ENCODE data around the gene AQP2.

The AQP2 gene

DNA sequence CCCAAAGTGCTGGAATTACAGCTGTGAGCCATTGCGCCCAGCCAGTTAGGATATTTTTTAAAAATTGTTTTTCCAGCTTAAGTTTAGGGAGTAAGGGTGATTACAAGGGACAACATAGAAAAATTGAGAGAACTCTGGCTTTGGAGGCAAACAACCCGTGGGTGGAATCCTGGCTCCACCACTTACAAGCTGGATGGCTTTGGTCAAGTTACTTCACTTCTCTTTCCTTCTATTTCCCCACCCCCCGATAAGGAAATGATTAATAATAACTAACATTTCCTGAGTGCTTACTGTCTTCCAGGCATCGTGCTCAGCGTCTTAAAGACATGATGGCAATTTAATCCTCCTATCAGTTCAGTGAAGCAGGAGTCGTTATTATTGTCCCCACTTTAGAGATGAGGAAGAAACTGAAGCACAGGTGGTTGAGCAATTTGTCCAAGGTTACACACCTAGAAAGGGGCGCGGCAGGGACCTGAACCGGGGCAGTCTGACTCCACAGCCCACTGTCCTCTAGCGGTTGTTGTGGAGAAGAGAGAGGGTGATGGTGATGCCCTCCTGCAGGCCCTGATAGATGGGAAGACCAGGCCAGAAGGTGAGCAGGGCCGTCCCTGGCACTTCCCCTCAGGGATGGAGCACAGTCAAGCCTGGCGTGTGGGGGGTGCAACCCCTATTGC, 30.2 kb upstream of the AQP2 start:
- no peak for DNase-seq (ENCODE audit: low read depth in 2 of 2, low spot score in 1 of 2)

DNA sequence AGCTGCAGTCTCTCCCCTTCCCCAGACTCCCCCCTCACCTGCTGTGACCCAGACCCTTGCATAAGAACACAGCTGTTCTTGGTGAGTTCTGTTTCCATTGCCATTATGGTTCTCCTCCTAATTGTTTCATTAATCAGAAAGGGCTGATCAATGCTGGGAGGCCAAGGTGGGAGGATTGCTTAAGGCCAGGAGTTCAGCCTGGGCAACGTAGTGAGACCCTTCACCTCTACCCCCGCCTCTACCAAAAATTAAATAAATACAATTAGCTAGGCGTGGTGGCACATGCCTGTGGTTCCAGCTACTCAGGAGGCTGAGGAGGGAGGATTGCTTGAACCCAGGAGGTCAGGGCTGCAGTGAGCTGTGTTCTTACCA, 29.6 kb upstream of the AQP2 start:
- no peak for DNase-seq (ENCODE audit: low read depth in 2 of 2, low spot score in 1 of 2)

DNA sequence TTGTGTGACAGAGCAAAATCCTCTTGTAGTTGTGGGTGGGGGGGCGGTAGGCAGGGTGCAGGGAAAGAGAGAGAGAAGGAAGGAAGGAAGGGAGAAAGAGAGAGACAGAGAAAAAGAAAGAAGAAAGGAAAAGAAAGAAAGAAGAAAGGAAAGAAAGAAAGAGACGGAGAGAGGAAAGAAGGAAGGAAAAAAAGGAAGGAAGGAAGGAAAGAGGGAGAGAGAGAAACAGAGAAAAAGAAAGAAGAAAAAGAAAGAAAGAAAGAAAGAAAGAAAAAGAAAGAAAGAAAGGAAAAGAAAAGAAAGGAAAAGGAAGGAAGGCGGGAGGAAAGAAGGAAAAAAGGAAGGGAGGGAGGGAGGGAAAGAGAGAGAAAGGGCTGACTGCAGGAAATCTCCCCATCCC, 29.2 kb upstream of the AQP2 start:
- no peak for DNase-seq (ENCODE audit: low read depth in 2 of 2, low spot score in 1 of 2)

DNA sequence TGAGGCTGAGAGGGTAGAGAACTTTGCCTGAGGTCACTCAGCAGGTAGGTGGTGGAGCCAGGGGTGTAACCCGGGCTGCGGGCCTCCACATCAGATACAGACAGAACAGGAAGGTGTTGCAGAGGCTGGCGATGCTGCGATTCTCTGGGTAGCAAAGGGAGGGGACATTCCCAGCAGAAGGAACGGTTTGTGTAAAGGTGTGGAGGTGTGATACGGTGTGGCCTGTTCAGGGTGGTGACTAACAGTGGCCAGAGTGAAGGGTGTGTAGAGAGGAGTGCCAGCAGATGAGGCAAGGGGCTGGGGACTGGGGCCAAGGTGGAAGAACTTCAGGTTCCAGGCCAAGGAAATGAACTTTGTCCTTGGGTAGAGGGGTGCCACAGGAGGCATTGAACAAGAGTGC, 28.6 kb upstream of the AQP2 start:
- DNase-seq (ENCODE audit: low read depth in 2 of 2, low spot score in 1 of 2) = no peak

DNA sequence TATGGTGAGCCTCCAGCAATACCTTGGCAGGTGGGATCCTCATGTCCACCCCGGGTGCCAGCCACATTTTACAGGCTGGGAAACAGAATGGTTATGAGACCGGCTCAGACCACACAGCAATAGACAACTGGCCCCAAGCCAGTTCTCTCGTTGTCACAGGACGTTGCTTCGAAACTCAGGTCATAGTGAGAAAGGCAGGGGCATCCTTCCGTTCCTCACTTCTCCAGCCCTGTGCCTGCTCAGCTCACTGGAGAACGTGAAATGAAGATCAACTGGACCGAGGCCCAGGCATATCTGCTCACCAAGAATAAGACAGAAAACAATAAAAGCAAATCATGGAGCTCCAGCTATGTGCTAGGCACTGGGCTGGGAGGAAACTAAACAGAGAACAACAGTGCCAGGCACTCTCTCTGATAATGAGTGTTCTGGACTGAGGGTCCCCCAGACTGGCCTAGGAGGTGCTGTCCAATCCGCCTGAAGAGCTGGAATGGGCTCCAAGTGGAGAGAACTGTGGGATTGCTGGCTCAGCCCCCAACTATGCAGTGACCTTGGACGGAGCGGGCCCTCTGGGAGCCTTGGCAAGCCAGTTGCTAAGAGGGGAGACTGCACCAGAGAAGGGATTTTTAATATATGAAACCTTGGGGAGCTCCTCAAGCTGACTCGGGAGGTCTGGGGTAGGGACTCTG, 28.0 kb upstream of the AQP2 start:
- no peak for DNase-seq (ENCODE audit: low read depth in 2 of 2, low spot score in 1 of 2)

DNA sequence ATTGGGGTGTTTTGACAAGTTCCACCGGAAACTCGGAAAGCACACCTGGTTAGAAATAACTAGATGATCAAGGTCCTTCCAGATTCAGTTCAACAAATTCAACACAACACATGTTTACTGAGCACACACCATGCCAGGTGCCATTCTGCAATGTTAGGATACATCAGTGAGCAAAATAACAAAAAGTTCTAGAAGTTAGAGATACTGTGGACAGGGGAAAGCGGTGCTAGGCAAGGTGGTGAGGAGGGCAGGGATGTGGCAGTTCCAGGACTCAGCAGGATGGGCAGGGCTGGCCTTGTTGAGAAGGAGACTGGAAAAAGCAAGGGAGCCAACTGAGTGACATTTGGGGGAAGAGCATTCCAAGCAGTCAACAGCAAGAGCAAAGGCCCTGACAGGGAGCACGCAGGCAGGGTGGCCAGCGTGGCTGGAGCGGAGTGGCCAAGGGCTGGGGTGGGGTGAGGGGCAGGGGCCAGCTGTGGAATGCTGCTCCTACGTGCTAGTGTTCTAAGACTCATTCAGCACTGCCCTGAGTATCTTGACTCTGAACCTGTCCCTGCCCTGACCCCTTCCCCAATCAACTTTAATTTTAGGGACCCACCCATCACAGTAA, 27.4 kb upstream of the AQP2 start:
- no peak for DNase-seq (ENCODE audit: low read depth in 2 of 2, low spot score in 1 of 2)

DNA sequence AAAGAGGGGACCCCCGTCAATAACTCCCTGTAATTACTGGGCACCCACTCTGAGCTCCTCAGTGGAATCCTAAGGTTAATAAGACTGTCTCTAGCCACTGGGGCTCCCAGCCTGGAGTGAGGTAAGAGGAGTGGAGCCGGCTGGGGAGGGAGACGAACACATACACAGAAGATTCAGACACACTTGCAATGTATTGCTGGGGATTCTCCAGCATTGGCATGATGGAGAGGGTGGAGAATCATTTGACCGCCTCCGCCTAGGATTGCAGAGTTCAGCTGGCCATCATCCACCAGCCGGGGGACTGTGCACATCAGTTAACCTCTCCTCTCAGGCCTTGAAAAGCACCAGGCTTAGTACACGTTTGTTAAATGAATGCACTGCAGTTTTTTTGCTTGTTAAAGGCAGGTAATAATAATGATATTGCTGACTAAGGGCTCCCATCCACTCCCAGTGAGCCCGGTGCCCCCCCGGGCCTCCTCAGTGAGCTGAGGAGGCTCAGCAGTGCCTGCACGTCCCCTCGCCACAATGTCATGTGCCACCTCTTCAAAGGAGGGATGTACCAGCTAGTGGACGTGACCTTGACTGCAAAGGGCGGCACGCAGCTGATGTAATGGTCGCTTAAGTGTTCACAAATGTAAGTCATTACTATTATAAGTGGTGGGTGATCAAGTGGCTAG, 26.5 kb upstream of the AQP2 start:
- DNase-seq (ENCODE audit: low read depth in 2 of 2, low spot score in 1 of 2) = no peak

DNA sequence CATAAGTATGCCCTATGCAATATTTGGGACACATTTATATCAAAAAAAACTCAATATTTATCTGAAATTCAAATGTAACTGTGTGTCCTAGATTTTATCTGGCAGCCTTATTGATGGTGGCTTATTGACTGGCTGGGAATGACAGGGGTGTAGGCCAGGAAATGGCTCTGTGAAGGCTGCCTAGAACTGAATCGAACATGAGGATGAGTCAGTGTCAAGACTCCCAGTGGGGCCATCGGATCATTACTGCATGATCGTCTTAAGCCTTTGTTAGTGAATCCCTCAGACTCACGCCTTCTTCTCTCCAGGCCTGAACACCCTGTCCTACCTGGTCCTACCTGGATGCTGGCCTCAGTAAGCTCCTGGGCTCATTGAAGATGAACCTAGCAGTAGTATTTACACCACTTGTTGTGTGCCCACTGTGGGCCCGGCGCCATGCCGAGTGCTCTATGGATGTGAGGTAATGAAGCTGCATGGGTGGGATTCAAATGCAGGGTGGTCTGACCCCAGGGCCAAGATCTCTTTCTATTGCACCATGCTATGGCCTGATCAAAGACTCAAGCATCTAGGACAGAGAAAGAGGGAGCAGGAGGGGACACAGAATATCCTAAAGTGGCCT, 25.8 kb upstream of the AQP2 start:
- no peak for DNase-seq (ENCODE audit: low read depth in 2 of 2, low spot score in 1 of 2)

DNA sequence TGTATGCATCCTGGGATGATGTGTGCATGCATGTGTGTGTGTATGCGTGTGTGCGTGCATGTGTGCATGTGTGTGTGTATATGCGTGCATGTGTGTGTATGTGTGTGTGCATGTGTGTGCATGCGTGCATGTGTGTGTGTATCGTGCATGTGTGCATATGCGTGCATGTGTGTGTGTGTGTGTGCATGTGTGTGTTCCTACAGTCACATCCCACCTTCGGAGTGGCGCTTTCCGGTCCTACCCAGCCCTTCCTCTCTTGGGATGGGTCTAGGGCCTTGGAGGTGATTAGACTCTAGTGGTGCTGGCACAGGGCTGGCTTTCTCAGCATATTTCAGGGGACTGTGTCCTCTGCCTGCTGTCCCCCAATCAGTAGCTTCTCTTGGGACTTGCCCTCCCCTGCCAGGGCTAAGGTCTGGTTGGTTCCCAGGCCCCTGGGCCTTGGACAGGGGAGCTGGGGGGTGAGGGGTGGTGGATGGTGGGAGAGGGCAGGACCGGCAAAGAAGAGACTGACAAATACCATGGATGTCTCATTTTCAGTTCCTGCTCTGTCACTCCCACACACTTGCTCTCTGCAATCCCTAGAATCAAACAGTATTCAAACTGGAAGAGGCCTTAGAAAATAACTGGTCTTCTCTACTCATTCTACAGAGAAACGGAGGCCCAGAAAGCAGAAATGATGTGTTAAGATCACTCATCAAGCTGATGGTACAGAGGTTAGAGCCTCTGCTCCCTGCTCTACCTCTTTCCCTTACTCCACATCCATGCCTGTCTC, 24.9 kb upstream of the AQP2 start:
- no peak for DNase-seq (ENCODE audit: low read depth in 2 of 2, low spot score in 1 of 2)

DNA sequence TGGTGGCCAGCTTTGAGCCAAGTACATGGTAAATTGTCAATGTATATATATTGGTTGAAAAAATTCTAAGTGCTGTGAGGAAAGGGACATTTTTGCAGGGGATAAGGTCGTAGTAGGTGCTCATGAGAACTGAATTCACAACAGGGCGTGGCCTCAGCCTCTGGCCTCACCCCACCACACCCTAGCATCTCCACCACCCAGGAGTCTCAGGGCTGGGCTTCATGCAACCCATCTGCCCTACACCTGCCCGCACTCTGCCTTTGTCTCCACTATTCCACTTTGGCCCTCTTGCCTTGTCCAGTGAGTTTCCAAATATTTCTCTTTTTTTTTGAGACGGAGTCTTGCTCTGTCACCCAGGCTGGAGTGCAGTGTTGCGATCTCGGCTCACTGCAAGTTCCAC, 22.1 kb upstream of the AQP2 start:
- no peak for DNase-seq (ENCODE audit: low read depth in 2 of 2, low spot score in 1 of 2)

DNA sequence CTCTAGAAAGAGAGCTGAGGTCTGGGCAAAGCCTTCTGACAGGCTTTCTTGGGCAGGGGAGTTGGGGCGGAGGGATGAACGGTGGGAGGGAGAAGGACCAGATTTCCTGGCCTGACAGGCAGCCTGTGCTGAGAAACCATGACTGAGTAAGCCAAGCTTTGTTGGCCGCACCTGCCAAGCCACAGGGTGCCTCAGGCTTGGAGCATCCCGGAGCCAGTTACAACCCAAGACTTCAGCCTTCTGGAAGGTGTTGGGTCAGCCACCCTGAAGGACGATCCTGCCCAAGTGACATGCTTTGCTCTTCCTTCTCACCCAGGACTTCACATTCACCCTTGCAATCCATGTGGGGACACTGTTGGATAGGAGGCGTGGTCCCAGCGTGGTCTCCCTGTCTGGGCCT, 21.0 kb upstream of the AQP2 start:
- no peak for DNase-seq (ENCODE audit: low read depth in 2 of 2, low spot score in 1 of 2)

DNA sequence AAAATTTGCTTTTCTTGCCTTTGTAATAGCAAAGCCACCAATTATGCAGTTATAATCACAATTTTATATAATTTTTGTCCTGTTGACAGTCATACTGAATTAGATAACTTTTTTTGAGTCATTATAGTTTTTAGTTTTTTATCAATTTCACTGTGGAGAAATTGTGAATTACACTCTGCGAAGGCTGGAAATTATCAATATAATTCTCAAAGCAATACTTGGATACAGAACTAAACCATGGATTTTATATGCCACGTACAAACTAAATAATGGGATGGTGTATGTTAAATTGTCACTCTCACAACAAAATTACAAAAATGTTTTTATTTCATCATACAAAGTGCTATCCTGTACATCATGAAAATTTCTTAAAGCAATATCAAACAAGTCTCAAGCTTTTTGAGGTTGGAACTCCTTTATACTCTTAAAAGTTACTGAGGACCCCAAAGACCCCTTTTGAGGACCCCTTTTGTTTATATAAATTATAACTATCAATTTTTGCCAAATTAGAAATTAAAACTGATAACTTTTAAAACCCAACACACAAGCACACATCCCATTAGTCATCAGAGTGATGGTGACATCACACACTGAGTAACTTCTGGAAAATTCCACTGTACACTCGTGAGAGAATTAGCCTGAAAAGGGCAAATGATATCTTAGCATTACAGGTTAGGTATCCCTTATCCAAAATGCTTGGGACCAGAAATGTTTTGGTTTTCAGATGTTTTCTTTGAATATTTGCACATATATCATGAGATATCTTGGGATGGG, 19.8 kb upstream of the AQP2 start:
- DNase-seq (ENCODE audit: low read depth in 2 of 2, low spot score in 1 of 2) = no peak

DNA sequence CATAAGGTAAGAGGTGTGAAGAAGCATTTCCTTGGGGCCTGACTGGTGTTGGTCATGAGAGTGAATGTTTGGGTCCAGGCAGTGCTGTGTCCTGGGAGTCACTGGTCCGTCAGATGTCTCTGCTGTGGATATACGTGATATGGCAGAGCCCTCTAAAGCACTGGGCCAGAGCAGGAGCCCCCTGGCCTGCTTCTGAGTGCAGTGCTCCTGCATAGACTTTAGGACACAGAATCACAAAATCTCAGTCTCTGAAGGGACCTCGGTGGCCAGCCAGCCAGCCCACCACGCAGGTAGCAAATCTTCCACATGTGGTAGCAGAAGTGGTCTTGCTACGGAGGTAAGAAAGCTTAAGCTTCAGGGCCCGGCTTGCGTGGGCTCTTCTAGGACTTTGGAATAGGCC, 18.5 kb upstream of the AQP2 start:
- no peak for DNase-seq (ENCODE audit: low read depth in 2 of 2, low spot score in 1 of 2)

DNA sequence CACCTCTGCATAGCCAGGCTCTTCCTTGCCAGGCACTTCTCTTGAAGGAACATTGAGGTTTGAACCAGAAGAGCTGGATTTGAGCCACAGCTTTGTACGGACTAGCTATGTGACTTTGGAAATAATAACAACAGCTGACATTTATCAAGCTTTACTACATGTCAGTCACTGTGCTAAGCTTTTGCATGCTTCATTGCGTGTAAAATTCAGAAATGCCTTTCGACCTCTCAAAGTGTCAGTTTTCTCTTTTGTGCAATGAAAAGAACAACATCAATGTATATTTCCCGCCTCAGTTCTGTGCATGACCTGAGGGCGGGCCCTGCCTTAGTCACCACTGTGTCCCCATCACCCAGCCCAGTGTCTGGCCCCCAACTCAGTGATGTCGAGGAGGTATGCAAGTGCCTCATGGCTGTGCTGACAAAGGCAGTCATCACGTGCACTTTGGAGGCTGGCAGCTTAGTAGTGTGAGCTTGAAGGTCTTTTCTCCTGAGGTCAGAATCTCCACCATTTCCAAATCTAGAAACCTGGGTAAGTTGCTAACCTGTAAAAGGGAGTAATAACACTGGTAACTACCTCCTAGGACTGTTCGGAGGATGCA, 17.9 kb upstream of the AQP2 start:
- DNase-seq (ENCODE audit: low read depth in 2 of 2, low spot score in 1 of 2) = no peak

DNA sequence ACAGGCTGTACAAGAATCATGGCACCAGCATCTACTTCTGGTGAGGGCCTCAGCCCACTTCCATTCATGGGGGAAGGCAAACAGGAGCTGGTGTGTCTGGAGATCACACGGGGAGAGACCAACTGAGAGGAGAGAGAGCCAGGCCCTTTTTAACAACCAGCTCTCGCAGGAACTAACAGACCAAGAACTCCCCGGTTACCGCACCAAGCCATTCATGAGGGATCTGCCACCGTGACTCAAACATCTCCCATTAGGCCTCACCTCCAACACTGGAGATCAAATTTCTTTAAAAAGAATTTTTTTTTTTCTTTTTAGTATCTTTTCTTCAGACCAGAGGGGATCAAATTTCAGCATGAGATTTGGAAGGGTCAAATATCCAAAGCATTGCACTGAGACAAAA, 16.7 kb upstream of the AQP2 start:
- DNase-seq (ENCODE audit: low read depth in 2 of 2, low spot score in 1 of 2) = no peak

DNA sequence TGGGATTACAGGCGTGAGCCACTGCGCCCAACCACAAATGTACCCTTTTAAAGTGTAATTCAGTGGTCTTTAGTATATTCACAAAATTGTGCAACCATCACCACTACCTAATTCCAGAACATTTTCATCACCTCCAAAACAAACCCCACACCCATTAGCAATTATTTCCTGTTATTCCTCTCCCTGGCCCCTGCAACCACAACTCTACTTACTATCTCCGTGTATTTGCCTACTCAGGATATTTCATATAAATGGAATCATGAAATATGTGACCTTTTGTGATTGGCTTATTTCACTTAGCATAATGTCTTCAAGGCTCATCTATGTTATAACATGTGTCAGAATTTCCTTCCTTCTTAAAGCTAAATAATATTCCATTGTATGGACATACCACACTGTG, 16.0 kb upstream of the AQP2 start:
- DNase-seq (ENCODE audit: low read depth in 2 of 2, low spot score in 1 of 2) = no peak

DNA sequence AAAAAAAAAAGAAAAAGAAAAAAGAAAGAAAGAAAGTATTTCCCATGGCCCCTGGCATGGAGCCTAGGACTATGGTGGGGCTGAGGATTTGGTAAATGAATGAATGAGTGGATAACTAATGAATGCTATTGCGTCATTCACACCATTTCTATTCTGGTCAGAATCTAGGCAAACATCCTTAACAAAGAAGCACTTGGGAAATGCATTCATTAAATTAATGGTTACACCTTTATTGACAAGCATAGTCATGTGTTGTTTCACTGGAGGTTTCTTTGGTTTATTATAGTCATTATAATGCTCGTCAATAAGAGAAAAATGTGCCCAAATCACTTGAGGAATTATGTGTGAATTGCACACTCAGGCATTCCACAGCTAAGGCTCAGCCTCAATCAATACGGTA, 13.6 kb upstream of the AQP2 start:
- DNase-seq (ENCODE audit: low read depth in 2 of 2, low spot score in 1 of 2) = no peak

DNA sequence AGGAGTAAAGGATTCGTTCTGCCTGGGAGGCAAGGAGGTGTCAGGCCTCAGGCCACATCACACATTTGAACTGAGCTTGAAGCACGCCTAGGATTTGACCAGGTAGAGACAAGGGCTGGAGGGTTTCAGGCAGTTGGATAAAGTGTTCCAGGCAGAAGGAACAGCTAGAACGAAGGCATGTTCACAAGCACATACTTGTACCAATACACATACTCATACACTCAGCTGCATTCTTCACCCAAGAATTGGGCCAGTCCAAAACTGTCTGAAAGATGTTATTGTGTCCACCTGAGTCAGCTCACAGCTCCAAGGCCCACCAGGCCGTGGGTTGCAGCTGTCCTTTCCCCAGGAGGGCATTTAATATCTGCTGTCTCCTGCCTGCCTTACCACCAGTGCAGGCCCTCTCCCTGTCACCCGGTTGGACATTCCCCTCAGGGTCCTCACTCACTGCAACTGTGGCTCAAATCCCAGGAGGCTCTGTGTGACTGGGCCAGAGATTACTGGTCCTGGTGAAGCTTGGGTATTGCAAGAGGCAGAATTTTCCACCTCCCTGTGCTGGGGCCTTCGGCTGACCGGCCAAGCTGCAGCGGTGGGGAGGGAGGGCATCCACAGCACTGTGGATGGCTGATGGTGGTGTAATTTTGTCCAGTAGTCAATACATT, 12.8 kb upstream of the AQP2 start:
- no peak for DNase-seq (ENCODE audit: low read depth in 2 of 2, low spot score in 1 of 2)

DNA sequence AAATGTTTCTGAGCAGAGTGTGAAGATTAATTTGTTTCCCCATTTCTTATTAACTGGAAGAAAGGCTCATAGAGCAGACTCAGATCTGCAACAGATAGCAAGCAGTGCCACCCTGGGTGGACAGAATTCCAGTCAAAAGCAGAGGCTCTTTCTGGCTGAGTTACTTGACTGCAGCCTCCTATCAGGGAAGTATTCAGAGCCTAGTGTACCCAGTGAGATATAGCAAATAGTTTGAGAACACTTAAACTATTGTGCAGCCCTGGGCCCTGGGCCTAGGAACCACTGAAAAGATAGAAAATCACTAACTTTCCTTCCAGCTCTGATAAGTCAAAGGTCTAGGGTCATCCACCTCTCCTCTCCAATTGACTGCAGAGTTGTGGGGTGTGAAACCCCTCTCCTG, 11.2 kb upstream of the AQP2 start:
- DNase-seq (ENCODE audit: low read depth in 2 of 2, low spot score in 1 of 2) = no peak

Measured in stimulated activated CD8-positive, alpha-beta memory T cell treated with anti-CD3 and anti-CD28 coated beads, Interleukin-4, amount 100 ng/mL, for 4 hours (primary cell).